Measurements from ENCODE around the gene ATP5F1C. TPM values are rescaled to one million over a fixed set of nuclear protein-coding genes. Genes with fewer than 3 reads are reported as not detected.

ATP5F1C gene
- total RNA-seq, 1 donor, result 209 TPM

GRCh38 chr10:7817984-7818294 is 30.0 kb downstream of the ATP5F1C start:
- DNase-seq (ENCODE audit: insufficient read length, low spot score, missing footprints), result no peak
- H3K27me3 ChIP-seq (ENCODE audit: insufficient read depth, low read length), result peaks cover 7% of the 10 kb centered on the region

GRCh38 chr10:7818295-7819120 is 30.5 kb downstream of the ATP5F1C start, which contains the start of gene TAF3:
Gene TAF3, plus strand, starts transcription at chr10:7818505. Its CDS starts 205 bp downstream, at chr10:7818710.
- H3K4me2 ChIP-seq (ENCODE audit: insufficient read depth, low read length), result peak within 1 kb of the TSS; percentile 94
- peaks cover 31% of the 10 kb centered on the region for H3K79me2 ChIP-seq (ENCODE audit: insufficient read depth, low read length)
- H3K36me3 ChIP-seq (ENCODE audit: insufficient read depth, low read length), result peaks cover 9% of the 10 kb centered on the region
- DNase-seq (ENCODE audit: insufficient read length, low spot score, missing footprints), result peak; percentile 94
- peak within 1 kb of the TSS; percentile 48 for H3K27ac ChIP-seq (ENCODE audit: low read depth, low read length)
- H3K9me3 ChIP-seq (ENCODE audit: low read depth, low read length), result no peaks in the 10 kb centered on the region
- TF ChIP-seq CTCF (IDR thresholded peaks at IDR 0.05; ENCODE audit: extremely low read depth, low read depth, low read length), result no peak
- H3K4me3 ChIP-seq (ENCODE audit: insufficient read depth, low read length), result peak within 1 kb of the TSS; percentile 99
- H3K27me3 ChIP-seq (ENCODE audit: insufficient read depth, low read length), result peaks cover 7% of the 10 kb centered on the region
- H2AFZ ChIP-seq (ENCODE audit: low read length), result peak within 1 kb of the TSS; percentile 99
- no peaks in the 10 kb centered on the region for H4K20me1 ChIP-seq (ENCODE audit: insufficient read depth, low read length)
- peaks cover 7% of the 10 kb centered on the region for H3K4me1 ChIP-seq (ENCODE audit: insufficient read depth, low read length)

More at GRCh38 chr10:7817984-7818294, 30.0 kb downstream of the ATP5F1C start:
- H3K4me2 ChIP-seq (ENCODE audit: insufficient read depth, low read length), result peak overlapping the region; percentile 94
- H2AFZ ChIP-seq (ENCODE audit: low read length), result peak overlapping the region; percentile 99
- H3K36me3 ChIP-seq (ENCODE audit: insufficient read depth, low read length), result peaks cover 9% of the 10 kb centered on the region
- peak overlapping the region; percentile 99 for H3K4me3 ChIP-seq (ENCODE audit: insufficient read depth, low read length)
- no peaks in the 10 kb centered on the region for H3K9me3 ChIP-seq (ENCODE audit: low read depth, low read length)
- H4K20me1 ChIP-seq (ENCODE audit: insufficient read depth, low read length), result no peaks in the 10 kb centered on the region
- no peak for TF ChIP-seq CTCF (IDR thresholded peaks at IDR 0.05; ENCODE audit: extremely low read depth, low read depth, low read length)
- peaks cover 7% of the 10 kb centered on the region for H3K4me1 ChIP-seq (ENCODE audit: insufficient read depth, low read length)
- H3K79me2 ChIP-seq (ENCODE audit: insufficient read depth, low read length), result peaks cover 31% of the 10 kb centered on the region
- H3K27ac ChIP-seq (ENCODE audit: low read depth, low read length), result no peak overlapping the region

DNA sequence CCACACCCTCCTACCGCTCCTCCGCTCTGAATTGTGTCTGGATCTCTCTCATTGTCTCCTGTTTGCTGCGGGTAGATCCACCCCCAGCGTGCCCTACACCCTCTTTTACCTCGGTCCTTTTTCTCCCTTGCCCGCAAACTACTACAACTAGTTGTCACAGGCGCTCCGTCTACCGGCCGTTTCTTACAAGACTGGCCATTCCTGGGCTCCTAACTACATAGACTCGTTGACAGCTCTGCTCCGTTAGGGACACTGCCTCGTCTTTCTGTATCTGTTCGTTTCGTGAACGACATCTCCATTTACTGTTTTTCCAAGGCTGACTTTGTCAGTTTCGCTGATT is 31.1 kb downstream of the ATP5F1C start:
- peak; percentile 37 for TF ChIP-seq CTCF (IDR thresholded peaks at IDR 0.05; ENCODE audit: extremely low read depth, low read depth, low read length)
- Histone ChIP-seq H3K79me2 (ENCODE audit: insufficient read depth, low read length) (peaks cover 31% of the 10 kb centered on the region), H3K36me3 (ENCODE audit: insufficient read depth, low read length) (peaks cover 9% of the 10 kb centered on the region), H3K4me2 (ENCODE audit: insufficient read depth, low read length) (peak overlapping the region; percentile 94), H3K27ac (ENCODE audit: low read depth, low read length) (peak overlapping the region; percentile 48), H3K27me3 (ENCODE audit: insufficient read depth, low read length) (peaks cover 4% of the 10 kb centered on the region), H3K4me1 (ENCODE audit: insufficient read depth, low read length) (peaks cover 7% of the 10 kb centered on the region), H3K9me3 (ENCODE audit: low read depth, low read length) (no peaks in the 10 kb centered on the region), H3K4me3 (ENCODE audit: insufficient read depth, low read length) (peak overlapping the region; percentile 99), H2AFZ (ENCODE audit: low read length) (peak overlapping the region; percentile 99), H4K20me1 (ENCODE audit: insufficient read depth, low read length) (no peaks in the 10 kb centered on the region)
- DNase-seq (ENCODE audit: insufficient read length, low spot score, missing footprints), result peak; percentile 72

DNA sequence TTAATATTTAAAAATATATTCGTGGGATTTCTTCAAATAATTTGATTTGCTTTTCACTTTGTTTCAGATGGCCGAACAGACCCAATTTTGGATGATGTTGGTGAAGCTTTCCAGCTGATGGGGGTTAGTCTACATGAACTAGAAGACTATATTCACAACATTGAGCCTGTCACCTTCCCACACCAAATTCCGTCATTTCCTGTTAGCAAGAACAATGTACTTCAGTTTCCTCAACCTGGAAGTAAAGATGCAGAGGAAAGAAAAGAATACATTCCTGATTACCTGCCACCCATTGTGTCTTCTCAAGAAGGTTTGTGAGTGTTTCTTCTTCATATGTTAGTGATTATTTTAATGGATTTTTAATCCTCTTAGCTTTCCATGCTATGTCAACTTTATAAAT is 36.3 kb downstream of the ATP5F1C start:
- no peaks in the 10 kb centered on the region for H3K9me3 ChIP-seq (ENCODE audit: low read depth, low read length)
- H3K27me3 ChIP-seq (ENCODE audit: insufficient read depth, low read length), result no peaks in the 10 kb centered on the region
- H3K36me3 ChIP-seq (ENCODE audit: insufficient read depth, low read length), result peaks cover 22% of the 10 kb centered on the region
- H3K27ac ChIP-seq (ENCODE audit: low read depth, low read length), result no peak overlapping the region
- peaks cover 31% of the 10 kb centered on the region for H3K79me2 ChIP-seq (ENCODE audit: insufficient read depth, low read length)
- no peaks in the 10 kb centered on the region for H4K20me1 ChIP-seq (ENCODE audit: insufficient read depth, low read length)
- no peak for DNase-seq (ENCODE audit: insufficient read length, low spot score, missing footprints)
- TF ChIP-seq CTCF (IDR thresholded peaks at IDR 0.05; ENCODE audit: extremely low read depth, low read depth, low read length), result no peak
- peaks cover 7% of the 10 kb centered on the region for H3K4me1 ChIP-seq (ENCODE audit: insufficient read depth, low read length)
- no peak overlapping the region for H2AFZ ChIP-seq (ENCODE audit: low read length)
- no peak overlapping the region for H3K4me2 ChIP-seq (ENCODE audit: insufficient read depth, low read length)
- no peak overlapping the region for H3K4me3 ChIP-seq (ENCODE audit: insufficient read depth, low read length)
